SIG-M5 treated with dmso at 0.1 percent for 504 hours (cell line): Measurements from ENCODE around the gene EXOC2.
A peak's percentile ranks its signal among the peaks of the same experiment; 100 is the strongest.
"Not testable (repeated sequence)": the region's sequence is repeated elsewhere in the genome, so short reads cannot be mapped to it uniquely, and the experiment has no call there.

Experiments used
- DNase-seq: peaks from one replicate; lab custom pipeline; 2025; ENCODE audit not compliant: unreplicated experiment; lab: John Stamatoyannopoulos, UW

Gene EXOC2

GRCh38 chr6:710601-711571 lies 17.9 kb upstream of the EXOC2 start:
- DNase-seq, result peak; percentile 79

GRCh38 chr6:709471-710056 lies 16.6 kb upstream of the EXOC2 start:
- no peak for DNase-seq

- DNase-seq, result no peak
These were observed 15.3 kb upstream of the EXOC2 start for GRCh38 chr6:708237-708598.

- DNase-seq, result no peak
These were observed 14.8 kb upstream of the EXOC2 start for GRCh38 chr6:707576-708236.

- DNase-seq, result no peak
These were observed 14.0 kb upstream of the EXOC2 start for GRCh38 chr6:706819-707381.

GRCh38 chr6:706146-706545 lies 13.2 kb upstream of the EXOC2 start:
- DNase-seq, result no peak

GRCh38 chr6:705047-705446 lies 12.1 kb upstream of the EXOC2 start:
- no peak for DNase-seq

- DNase-seq, result no peak
These were observed 11.1 kb upstream of the EXOC2 start for GRCh38 chr6:704046-704445.

- no peak for DNase-seq
These were observed 10.6 kb upstream of the EXOC2 start for GRCh38 chr6:703552-703951.

GRCh38 chr6:701700-702479 lies 9.0 kb upstream of the EXOC2 start:
- DNase-seq, result no peak

- DNase-seq, result no peak
These were observed 8.3 kb upstream of the EXOC2 start for GRCh38 chr6:701215-701614.

GRCh38 chr6:700490-700889 lies 7.6 kb upstream of the EXOC2 start:
- no peak for DNase-seq

GRCh38 chr6:699319-699718 lies 6.4 kb upstream of the EXOC2 start:
- DNase-seq, result no peak

- not testable (repeated sequence) for DNase-seq
These were observed 1.6 kb upstream of the EXOC2 start for GRCh38 chr6:694431-695126.

- no peak for DNase-seq
These were observed 727 bp upstream of the EXOC2 start for GRCh38 chr6:693723-694009.

GRCh38 chr6:692356-692851 lies 535 bp downstream of the EXOC2 start:
- DNase-seq, result peak; percentile 14

GRCh38 chr6:689223-689622 lies 3.7 kb downstream of the EXOC2 start:
- no peak for DNase-seq

- no peak for DNase-seq
These were observed 6.4 kb downstream of the EXOC2 start for GRCh38 chr6:686497-686896.

- no peak for DNase-seq
These were observed 7.9 kb downstream of the EXOC2 start for GRCh38 chr6:684831-685636.
